Right lobe of liver (tissue), 6 donors: ENCODE data around the gene ETF1. TPM values are rescaled to one million over a fixed set of nuclear protein-coding genes. Genes with fewer than 3 reads are reported as not detected.

Experiments used
- ATAC-seq, 4 donors: fragments of 200-7000 bp; cut with Tn5 transposase; one replicate each; pipeline ENCODE4 v1.9.1; 2020; ENCODE audit warnings: mild to moderate bottlenecking in 4 of 4, moderate library complexity in 4 of 4
- DNase-seq, 3 donors: peaks; one replicate each; pipeline ENCODE4 v3.0.0-alpha.2; 2020
- H3K27ac ChIP-seq, 3 donors: fragments of 200-600 bp; one replicate each; pipeline ENCODE4 v1.8.0; 2022
- H3K27me3 ChIP-seq, 2 donors: fragments of 200-600 bp; one replicate each; pipeline ENCODE4 v1.8.0; 2022
- H3K36me3 ChIP-seq, 4 donors: fragments of 200-600 bp; sonication (generic) in 1 of 4; one replicate each; pipeline versions ENCODE4 v1.5.1 to v1.8.0; 2017 to 2022; ENCODE audit warnings: control low read depth in 1 of 4
- H3K4me1 ChIP-seq, 4 donors: fragments of 200-600 bp; sonication (generic) in 1 of 4; one replicate each; pipeline versions ENCODE4 v1.5.1 to v1.8.0; 2017 to 2022; ENCODE audit warnings: control low read depth in 1 of 4
- H3K4me3 ChIP-seq, 3 donors: fragments of 200-600 bp; one replicate each; pipeline ENCODE4 v1.8.0; 2022
- H3K9me3 ChIP-seq, 4 donors: fragments of 200-600 bp; sonication (generic) in 1 of 4; one replicate each; pipeline versions ENCODE4 v1.5.1 to v1.8.0; 2017 to 2022; ENCODE audit warnings: control low read depth in 1 of 4
- CTCF ChIP-seq, 4 donors: fragments of 200-600 bp in 3 of 4; fragments of 450-650 bp in 1 of 4; IDR thresholded peaks; one replicate each; pipeline versions ENCODE4 v1.5.1 to v1.8.0; 2016 to 2022; ENCODE audit warnings: antibody characterized with exemption in 4 of 4, mild to moderate bottlenecking in 2 of 4
- POLR2A ChIP-seq: fragments of 450-650 bp; IDR thresholded peaks from one replicate; pipeline ENCODE4 v1.6.1; 2017; ENCODE audit warnings: antibody characterized with exemption, mild to moderate bottlenecking
- WGBS: methylation state at CpG from one replicate; pipeline ENCODE4 v1.1.6; 2018; ENCODE audit warnings: low coverage, low lambda C conversion rate; ENCODE audit not compliant: insufficient coverage; ENCODE audit errors: missing lambda C conversion rate; 5-methylcytosine and 5-hydroxymethylcytosine counted together
- intact Hi-C, 2 donors: fragments of 100-400 bp; cut with DNase I; formaldehyde crosslinking; loops; one replicate each; pipeline versions ENCODE4 v1.11.2 to v1.14.1; 2022
- total RNA-seq, 6 experiments: library from RNA; depleted of rRNA in 2 of 6; stranded (reverse); fragments of >200 nt in 2 of 6; fragmentation: NEBNext Ultra II Directional in 3 of 6; extraction: Animal tissue kit (Norgen Biotek cat#: 25700) in 3 of 6; gene quantifications; one replicate each; pipeline versions ENCODE4 v1.1.0 to v1.2.4, GENCODE V29; 2016 to 2023
- donor health status: DM: no; HTN: yes; CAD: no.
- donor health status: DM: no; HTN: no; CAD: no.
- donor health status: DM: no; HTN: no; CAD: no.
- donor health status: DM: no; HTN: yes; CAD: no.
- donor health status: DM: no; HTN: yes; CAD: no.

ETF1 gene
- total RNA-seq, 6 experiments from 2014 or later = 29.5 to 52.1 (median 39.4) TPM

GRCh38 chr5:138543730-138544104, 681 bp upstream of the ETF1 start:
- DNase-seq = no peak
- intact Hi-C loops = loop anchor here in 1 of 2 donors (10.0 kb wide), 1 partner anchor 89 kb away; no protein-coding TSS in a partner anchor
- WGBS = 0% methylated on average over 8 of the region's 12 CpGs
- Histone ChIP-seq H3K27ac (peak overlapping the region; percentile 94 to 99 (median 97)), H3K27me3 (no peaks in the 10 kb centered on the region), H3K36me3 (no peaks in the 10 kb centered on the region), H3K4me1 (peaks cover 0 to 36% (median 10%) of the 10 kb centered on the region in 4 donors), H3K4me3 (peak overlapping the region; percentile 60 to 98 (median 97)), H3K9me3 (no peaks in the 10 kb centered on the region)
- no peak for TF ChIP-seq POLR2A
- no peak for TF ChIP-seq CTCF (IDR thresholded peaks at IDR 0.05)
- ATAC-seq = peak; percentile 51 to 65 (median 56)

GRCh38 chr5:138542180-138542955, 668 bp downstream of the ETF1 start:
- Histone ChIP-seq H3K9me3 (no peaks in the 10 kb centered on the region), H3K4me3 (peak overlapping the region; percentile 86 to 98 (median 97)), H3K36me3 (no peaks in the 10 kb centered on the region), H3K27me3 (no peaks in the 10 kb centered on the region), H3K27ac (peak overlapping the region; percentile 91 to 99 (median 92)), H3K4me1 (peaks cover 0 to 36% (median 10%) of the 10 kb centered on the region in 4 donors)
- DNase-seq (peak in 1 of 3 donors; percentile 76), ATAC-seq (no peak)
- TF ChIP-seq POLR2A (no peak), CTCF (IDR thresholded peaks at IDR 0.05) (no peak)
- WGBS = 0% methylated on average over 21 of the region's 47 CpGs
- intact Hi-C loops = loop anchor here in 1 of 2 donors (10.0 kb wide), 1 partner anchor 88 kb away; no protein-coding TSS in a partner anchor

- Histone ChIP-seq H3K4me1 (peaks cover 0 to 36% (median 10%) of the 10 kb centered on the region in 4 donors), H3K9me3 (no peaks in the 10 kb centered on the region), H3K27ac (peak overlapping the region; percentile 91 to 99 (median 92)), H3K4me3 (peak overlapping the region; percentile 86 to 98 (median 97)), H3K36me3 (no peaks in the 10 kb centered on the region), H3K27me3 (no peaks in the 10 kb centered on the region)
- DNase-seq = no peak
- WGBS = 6% methylated on average over 6 of the region's 6 CpGs
- intact Hi-C loops = loop anchor here in 1 of 2 donors (10.0 kb wide), 1 partner anchor 87 kb away; no protein-coding TSS in a partner anchor
- ATAC-seq = no peak
- TF ChIP-seq POLR2A (no peak), CTCF (IDR thresholded peaks at IDR 0.05) (no peak)
Measured at GRCh38 chr5:138541511-138542179, 1.4 kb downstream of the ETF1 start.

- Histone ChIP-seq H3K27ac (no peak overlapping the region), H3K4me1 (peaks cover 0 to 28% (median 7%) of the 10 kb centered on the region in 4 donors), H3K4me3 (no peak overlapping the region), H3K9me3 (no peaks in the 10 kb centered on the region), H3K36me3 (no peaks in the 10 kb centered on the region), H3K27me3 (no peaks in the 10 kb centered on the region)
- intact Hi-C loops = loop anchor here in 1 of 2 donors (10.0 kb wide), 1 partner anchor 85 kb away; no protein-coding TSS in a partner anchor
- ATAC-seq = no peak
- DNase-seq = no peak
- no peak for TF ChIP-seq POLR2A
- TF ChIP-seq CTCF (IDR thresholded peaks at IDR 0.05) = no peak
Measured at GRCh38 chr5:138539791-138540190, 3.2 kb downstream of the ETF1 start.
